HEK293 (cell line): ENCODE data around the gene PRKCQ.
"Not testable (repeated sequence)": the region's sequence is repeated elsewhere in the genome, so short reads cannot be mapped to it uniquely, and the experiment has no call there.

Source experiments
- CTCF ChIA-PET: fragments of 350-600 bp; formaldehyde crosslinking; extraction: SDS; loops from one replicate; lab custom pipeline; 2021; ENCODE audit warnings: antibody characterized with exemption; lab: Yijun Ruan, JAX
- POLR2A ChIA-PET: fragments of 300-600 bp; formaldehyde crosslinking; extraction: SDS; loops from one replicate; lab custom pipeline; 2020; ENCODE audit warnings: antibody characterized with exemption, inconsistent platforms; lab: Yijun Ruan, JAX
- H3K27ac ChIP-seq: fragments of 200-500 bp; sonication (Bioruptor generic); 2 replicates; pipeline ENCODE4 v1.5.1; 2014; ENCODE audit warnings: low read depth, low read length, control low read depth, inconsistent platforms; ENCODE audit errors: extremely low read depth
- H3K36me3 ChIP-seq, 2 experiments: fragments of 200-500 bp in 1 of 2; sonication (Bioruptor generic) in 1 of 2; 1 replicate in 1 of 2; 2 replicates in 1 of 2; pipeline ENCODE4 v1.5.1; 2014 to 2017; ENCODE audit warnings: inconsistent platforms in 2 of 2, low read length in 2 of 2; ENCODE audit not compliant: control insufficient read depth in 2 of 2, insufficient read depth in 1 of 2
- H3K4me1 ChIP-seq: fragments of 200-500 bp; sonication (Bioruptor generic); 2 replicates; pipeline ENCODE4 v1.5.1; 2014; ENCODE audit warnings: mild to moderate bottlenecking, low read length, inconsistent platforms; ENCODE audit not compliant: control insufficient read depth, insufficient read depth
- H3K4me3 ChIP-seq: 2 replicates; pipeline ENCODE4 v1.5.1; 2011; ENCODE audit warnings: low read depth, mild to moderate bottlenecking, control low read depth, low read length, moderate library complexity
- H3K9me3 ChIP-seq: fragments of 200-500 bp; sonication (Bioruptor generic); 2 replicates; pipeline ENCODE4 v1.5.1; 2014; ENCODE audit warnings: low read depth, low read length, inconsistent platforms; ENCODE audit not compliant: control insufficient read depth, insufficient read depth
- CTCF ChIP-seq: fragments of 450-650 bp; formaldehyde crosslinking; IDR thresholded peaks from 2 replicates; pipeline ENCODE4 v1.5.1; 2016; ENCODE audit warnings: missing biosample characterization, missing genetic modification characterization
- KLF17 ChIP-seq: fragments of 450-650 bp; formaldehyde crosslinking; IDR thresholded peaks from 2 replicates; pipeline ENCODE4 v1.5.1; 2016; ENCODE audit warnings: missing biosample characterization, missing genetic modification characterization
- MYNN ChIP-seq: fragments of 450-650 bp; formaldehyde crosslinking; IDR thresholded peaks from 2 replicates; pipeline ENCODE4 v1.5.1; 2016; ENCODE audit warnings: missing biosample characterization, missing genetic modification characterization, borderline replicate concordance
- OSR2 ChIP-seq: fragments of 450-650 bp; formaldehyde crosslinking; IDR thresholded peaks from 2 replicates; pipeline ENCODE4 v1.5.1; 2016; ENCODE audit warnings: missing biosample characterization, missing genetic modification characterization
- PRDM6 ChIP-seq: fragments of 450-650 bp; formaldehyde crosslinking; IDR thresholded peaks from 2 replicates; pipeline ENCODE4 v1.5.1; 2017; ENCODE audit warnings: missing biosample characterization, missing genetic modification characterization
- ZBTB1 ChIP-seq: fragments of 450-650 bp; formaldehyde crosslinking; IDR thresholded peaks from 2 replicates; pipeline ENCODE4 v1.5.1; 2016; ENCODE audit warnings: missing biosample characterization, missing genetic modification characterization
- ZBTB20 ChIP-seq: fragments of 450-650 bp; formaldehyde crosslinking; IDR thresholded peaks from 2 replicates; pipeline ENCODE4 v1.5.1; 2016; ENCODE audit warnings: missing biosample characterization, missing genetic modification characterization
- ZFP41 ChIP-seq: fragments of 450-650 bp; formaldehyde crosslinking; IDR thresholded peaks from 2 replicates; pipeline ENCODE4 v1.5.1; 2016; ENCODE audit warnings: missing biosample characterization, missing genetic modification characterization, borderline replicate concordance
- ZFP69B ChIP-seq: fragments of 450-650 bp; formaldehyde crosslinking; IDR thresholded peaks from 2 replicates; pipeline ENCODE4 v1.5.1; 2016; ENCODE audit warnings: missing biosample characterization, missing genetic modification characterization
- ZNF121 ChIP-seq: fragments of 450-650 bp; formaldehyde crosslinking; IDR thresholded peaks from 2 replicates; pipeline ENCODE4 v1.5.1; 2016; ENCODE audit warnings: missing biosample characterization, missing genetic modification characterization
- ZNF155 ChIP-seq: fragments of 450-650 bp; formaldehyde crosslinking; IDR thresholded peaks from 2 replicates; pipeline ENCODE4 v1.5.1; 2016; ENCODE audit warnings: missing biosample characterization, missing genetic modification characterization
- ZNF184 ChIP-seq: fragments of 450-650 bp; IDR thresholded peaks from 2 replicates; pipeline ENCODE4 v1.5.1; 2018; ENCODE audit warnings: missing biosample characterization, mild to moderate bottlenecking, missing genetic modification characterization
- ZNF19 ChIP-seq: fragments of 450-650 bp; formaldehyde crosslinking; IDR thresholded peaks from 2 replicates; pipeline ENCODE4; 2016; ENCODE audit warnings: missing biosample characterization, missing genetic modification characterization, low read depth
- ZNF292 ChIP-seq: fragments of 450-650 bp; formaldehyde crosslinking; IDR thresholded peaks from 2 replicates; pipeline ENCODE4 v1.5.1; 2016; ENCODE audit warnings: low read depth, missing biosample characterization, missing genetic modification characterization, borderline replicate concordance
- ZNF341 ChIP-seq: fragments of 450-650 bp; formaldehyde crosslinking; IDR thresholded peaks from 2 replicates; pipeline ENCODE4; 2016; ENCODE audit warnings: low read depth, missing biosample characterization, missing genetic modification characterization
- ZNF394 ChIP-seq: fragments of 450-650 bp; formaldehyde crosslinking; IDR thresholded peaks from 2 replicates; pipeline ENCODE4 v1.5.1; 2016; ENCODE audit warnings: missing biosample characterization, missing genetic modification characterization, mild to moderate bottlenecking, moderate library complexity, borderline replicate concordance
- ZNF48 ChIP-seq: fragments of 450-650 bp; formaldehyde crosslinking; IDR thresholded peaks from 2 replicates; pipeline ENCODE4 v1.5.1; 2016; ENCODE audit warnings: missing biosample characterization, missing genetic modification characterization
- ZNF560 ChIP-seq: fragments of 450-650 bp; formaldehyde crosslinking; IDR thresholded peaks from 2 replicates; pipeline ENCODE4 v1.5.1; 2017; ENCODE audit warnings: missing biosample characterization, missing genetic modification characterization, borderline replicate concordance
- ZNF600 ChIP-seq: fragments of 450-650 bp; formaldehyde crosslinking; IDR thresholded peaks from 2 replicates; pipeline ENCODE4 v1.5.1; 2016; ENCODE audit warnings: missing biosample characterization, missing genetic modification characterization
- ZNF654 ChIP-seq: fragments of 450-650 bp; formaldehyde crosslinking; IDR thresholded peaks from 2 replicates; pipeline ENCODE4 v1.5.1; 2016; ENCODE audit warnings: low read depth, missing biosample characterization, missing genetic modification characterization
- ZNF701 ChIP-seq: fragments of 450-650 bp; formaldehyde crosslinking; IDR thresholded peaks from 2 replicates; pipeline ENCODE4 v1.5.1; 2016; ENCODE audit warnings: missing biosample characterization, missing genetic modification characterization
- ZSCAN23 ChIP-seq: fragments of 450-650 bp; formaldehyde crosslinking; IDR thresholded peaks from 2 replicates; pipeline ENCODE4 v1.5.1; 2016; ENCODE audit warnings: missing biosample characterization, missing genetic modification characterization
- TF ChIP-seq, protein P1 (sequence below): fragments of 450-650 bp; formaldehyde crosslinking; IDR thresholded peaks from 2 replicates; pipeline ENCODE4 v1.5.1; 2016; ENCODE audit warnings: missing biosample characterization, missing genetic modification characterization

PRKCQ gene

DNA sequence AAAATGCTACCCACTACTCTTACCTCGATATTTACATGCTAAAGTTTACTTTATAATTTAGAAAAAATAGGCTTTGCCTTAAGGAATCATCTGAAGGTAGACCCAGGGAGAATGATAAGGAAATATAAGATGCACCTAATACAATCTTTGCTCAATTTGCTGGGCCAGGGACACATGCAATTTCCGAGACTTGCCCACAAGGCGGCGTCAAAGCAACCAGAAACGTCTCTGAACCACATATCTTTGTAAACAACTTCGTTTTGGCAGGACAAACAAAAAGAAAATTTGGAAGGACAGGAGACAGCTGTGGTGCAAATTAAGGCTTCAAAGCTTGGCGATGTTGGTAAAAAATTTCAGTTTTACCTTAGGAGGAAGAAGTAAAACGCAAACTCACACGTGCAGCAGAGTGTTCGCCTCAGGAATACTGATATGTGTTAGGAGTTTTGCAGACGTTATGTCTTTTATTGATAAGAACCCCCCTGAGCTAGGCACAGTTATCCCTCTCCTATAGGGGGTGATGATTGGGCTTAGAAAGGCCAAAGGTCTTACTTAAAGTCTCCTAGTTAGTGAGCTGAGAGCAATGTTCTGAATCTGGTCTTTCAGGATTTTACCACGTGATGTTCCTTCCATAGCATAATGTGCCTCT is 134.3 kb downstream of the PRKCQ start:
- Histone ChIP-seq H3K36me3 (no peaks in the 10 kb centered on the region), H3K4me3 (no peak overlapping the region), H3K4me1 (no peaks in the 10 kb centered on the region), H3K9me3 (no peaks in the 10 kb centered on the region), H3K27ac (no peak overlapping the region)
- CTCF ChIA-PET, result interaction anchor here (0.7 to 1.4 kb wide), 5 partner anchors 32 to 232 kb away, joined by 3 to 4 read pairs (median 4); no protein-coding TSS in a partner anchor
- TF ChIP-seq ZNF654 (tag by site-specific recombination) (peak; percentile 28), CTCF (tag by site-specific recombination) (0 out of 2 replicates have a peak, but pooled peaks have one; percentile 20), ZBTB1 (tag by site-specific recombination) (no peak)
- POLR2A ChIA-PET, result no interaction called here

GRCh38 chr10:6439875-6440274 is 140.2 kb downstream of the PRKCQ start:
- H3K4me1 ChIP-seq, POLR2A ChIA-PET, CTCF ChIA-PET, H3K36me3 ChIP-seq, H3K9me3 ChIP-seq, H3K27ac ChIP-seq, H3K4me3 ChIP-seq: not testable (repeated sequence)

- Histone ChIP-seq H3K9me3 (no peaks in the 10 kb centered on the region), H3K4me1 (peaks cover 9% of the 10 kb centered on the region), H3K27ac (no peak overlapping the region), H3K4me3 (no peak overlapping the region), H3K36me3 (no peaks in the 10 kb centered on the region)
- ChIA-PET POLR2A (no interaction called here), CTCF (interaction anchor here (0.6 to 0.7 kb wide), 2 partner anchors 579 to 1520 kb away, joined by 3 read pairs; no protein-coding TSS in a partner anchor)
- 0 out of 2 replicates have a peak, but pooled peaks have one; percentile 14 for TF ChIP-seq ZFP69B (tag by site-specific recombination)
- TF ChIP-seq ZNF19 (tag by site-specific recombination), result no peak
- no peak for TF ChIP-seq ZFP41 (tag by site-specific recombination)
- TF ChIP-seq ZNF701 (tag by site-specific recombination), result no peak
- no peak for TF ChIP-seq ZNF341 (tag by site-specific recombination)
- TF ChIP-seq ZBTB20 (tag by site-specific recombination), result no peak
- no peak for TF ChIP-seq ZNF184 (tag by site-specific recombination)
- no peak for TF ChIP-seq ZNF560 (tag by site-specific recombination)
- peak; percentile 42; the same call in 1 of the 2 replicates for TF ChIP-seq OSR2 (tag by site-specific recombination)
- TF ChIP-seq, protein P1, sequence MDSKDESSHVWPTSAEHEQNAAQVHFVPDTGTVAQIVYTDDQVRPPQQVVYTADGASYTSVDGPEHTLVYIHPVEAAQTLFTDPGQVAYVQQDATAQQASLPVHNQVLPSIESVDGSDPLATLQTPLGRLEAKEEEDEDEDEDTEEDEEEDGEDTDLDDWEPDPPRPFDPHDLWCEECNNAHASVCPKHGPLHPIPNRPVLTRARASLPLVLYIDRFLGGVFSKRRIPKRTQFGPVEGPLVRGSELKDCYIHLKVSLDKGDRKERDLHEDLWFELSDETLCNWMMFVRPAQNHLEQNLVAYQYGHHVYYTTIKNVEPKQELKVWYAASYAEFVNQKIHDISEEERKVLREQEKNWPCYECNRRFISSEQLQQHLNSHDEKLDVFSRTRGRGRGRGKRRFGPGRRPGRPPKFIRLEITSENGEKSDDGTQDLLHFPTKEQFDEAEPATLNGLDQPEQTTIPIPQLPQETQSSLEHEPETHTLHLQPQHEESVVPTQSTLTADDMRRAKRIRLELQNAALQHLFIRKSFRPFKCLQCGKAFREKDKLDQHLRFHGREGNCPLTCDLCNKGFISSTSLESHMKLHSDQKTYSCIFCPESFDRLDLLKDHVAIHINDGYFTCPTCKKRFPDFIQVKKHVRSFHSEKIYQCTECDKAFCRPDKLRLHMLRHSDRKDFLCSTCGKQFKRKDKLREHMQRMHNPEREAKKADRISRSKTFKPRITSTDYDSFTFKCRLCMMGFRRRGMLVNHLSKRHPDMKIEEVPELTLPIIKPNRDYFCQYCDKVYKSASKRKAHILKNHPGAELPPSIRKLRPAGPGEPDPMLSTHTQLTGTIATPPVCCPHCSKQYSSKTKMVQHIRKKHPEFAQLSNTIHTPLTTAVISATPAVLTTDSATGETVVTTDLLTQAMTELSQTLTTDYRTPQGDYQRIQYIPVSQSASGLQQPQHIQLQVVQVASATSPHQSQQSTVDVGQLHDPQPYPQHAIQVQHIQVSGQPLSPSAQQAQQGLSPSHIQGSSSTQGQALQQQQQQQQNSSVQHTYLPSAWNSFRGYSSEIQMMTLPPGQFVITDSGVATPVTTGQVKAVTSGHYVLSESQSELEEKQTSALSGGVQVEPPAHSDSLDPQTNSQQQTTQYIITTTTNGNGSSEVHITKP (tag by site-specific recombination), result no peak
- TF ChIP-seq ZNF292 (tag by site-specific recombination), result no peak
- no peak for TF ChIP-seq ZNF394
- TF ChIP-seq PRDM6 (tag by site-specific recombination), result peak; percentile 86
- TF ChIP-seq ZNF121 (tag by site-specific recombination), result no peak
- no peak for TF ChIP-seq KLF17 (tag by site-specific recombination)
- no peak for TF ChIP-seq ZNF600 (tag by site-specific recombination)
- no peak for TF ChIP-seq MYNN (tag by site-specific recombination)
- TF ChIP-seq ZNF155 (tag by site-specific recombination), result no peak
- no peak for TF ChIP-seq ZNF48 (tag by site-specific recombination)
- no peak for TF ChIP-seq ZSCAN23
These were observed 148.2 kb downstream of the PRKCQ start for GRCh38 chr10:6431861-6432260.
